ENCODE data around the gene MAN1B1.
"Not testable (repeated sequence)": the region's sequence is repeated elsewhere in the genome, so short reads cannot be mapped to it uniquely, and the experiment has no call there.

The MAN1B1 gene

DNA sequence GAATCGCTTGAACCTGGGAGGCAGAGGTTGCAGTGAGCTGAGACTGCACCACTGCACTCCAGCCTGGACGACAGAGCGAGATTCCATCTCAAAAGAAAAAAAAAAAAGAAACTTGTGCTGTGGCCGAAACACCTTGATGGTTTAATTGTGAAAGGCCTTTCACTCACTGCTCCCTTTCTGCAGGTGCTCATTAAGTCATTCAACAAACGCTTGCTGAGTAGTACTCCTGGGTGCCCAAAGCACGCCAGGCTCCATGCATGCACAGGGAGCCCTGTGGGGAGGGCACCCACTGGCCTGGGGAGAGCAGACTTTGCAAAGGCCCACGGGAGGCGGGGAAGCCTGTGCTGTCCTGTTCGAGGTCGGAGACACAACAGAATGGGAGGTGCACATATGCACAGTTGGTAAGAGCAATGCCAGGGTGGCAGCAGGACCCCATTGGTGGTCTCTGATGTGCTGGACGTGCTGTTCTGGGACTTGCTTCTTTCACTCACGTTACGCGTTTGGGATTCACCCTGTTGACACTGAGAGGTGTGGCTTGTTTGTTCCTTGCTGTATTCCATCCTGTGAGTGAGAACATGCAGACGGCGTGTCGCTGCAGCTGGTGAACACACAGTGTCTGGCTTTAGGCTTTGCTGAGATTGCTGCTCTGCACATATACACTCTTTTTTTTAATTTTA lies 29.9 kb upstream of the MAN1B1 start:
- no peak for DNase-seq (ENCODE audit: low spot score)
- TF ChIP-seq, protein P1, sequence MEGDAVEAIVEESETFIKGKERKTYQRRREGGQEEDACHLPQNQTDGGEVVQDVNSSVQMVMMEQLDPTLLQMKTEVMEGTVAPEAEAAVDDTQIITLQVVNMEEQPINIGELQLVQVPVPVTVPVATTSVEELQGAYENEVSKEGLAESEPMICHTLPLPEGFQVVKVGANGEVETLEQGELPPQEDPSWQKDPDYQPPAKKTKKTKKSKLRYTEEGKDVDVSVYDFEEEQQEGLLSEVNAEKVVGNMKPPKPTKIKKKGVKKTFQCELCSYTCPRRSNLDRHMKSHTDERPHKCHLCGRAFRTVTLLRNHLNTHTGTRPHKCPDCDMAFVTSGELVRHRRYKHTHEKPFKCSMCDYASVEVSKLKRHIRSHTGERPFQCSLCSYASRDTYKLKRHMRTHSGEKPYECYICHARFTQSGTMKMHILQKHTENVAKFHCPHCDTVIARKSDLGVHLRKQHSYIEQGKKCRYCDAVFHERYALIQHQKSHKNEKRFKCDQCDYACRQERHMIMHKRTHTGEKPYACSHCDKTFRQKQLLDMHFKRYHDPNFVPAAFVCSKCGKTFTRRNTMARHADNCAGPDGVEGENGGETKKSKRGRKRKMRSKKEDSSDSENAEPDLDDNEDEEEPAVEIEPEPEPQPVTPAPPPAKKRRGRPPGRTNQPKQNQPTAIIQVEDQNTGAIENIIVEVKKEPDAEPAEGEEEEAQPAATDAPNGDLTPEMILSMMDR (conservative IDR thresholded peaks at IDR 0.05; ENCODE audit: low read depth) = no peak
- H3K27ac ChIP-seq = peak overlapping the region; percentile 89
- ChIA-PET POLR2A (ENCODE audit: low non-redundant PET) (interaction anchor here (0.7 kb wide), 1 partner anchor 100 kb away, joined by 6 read pairs; no protein-coding TSS in a partner anchor), CTCF (interaction anchor here (2.0 to 4.9 kb wide), 2 partner anchors 7 to 10 kb away, joined by 27 to 54 read pairs; partner anchors contain the start of gene NPDC1)

DNA sequence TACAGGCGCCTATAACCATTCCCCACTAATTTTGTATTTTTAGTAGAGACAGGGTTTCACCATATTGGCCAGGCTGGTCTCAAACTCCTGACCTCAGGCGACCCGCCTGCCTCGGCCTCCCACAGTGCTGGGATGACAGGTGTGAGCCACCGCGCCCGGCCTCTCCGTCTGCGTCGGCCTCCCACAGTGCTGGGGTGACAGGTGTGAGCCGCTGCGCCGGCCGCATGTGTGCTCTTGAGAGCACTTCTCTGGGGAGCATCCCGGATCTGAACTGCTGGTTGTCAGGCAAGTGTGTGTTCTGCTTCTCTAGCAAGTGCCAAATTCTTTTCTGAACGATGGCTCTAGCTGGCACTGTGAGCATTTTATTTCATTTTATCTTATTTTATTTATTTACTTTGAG lies 29.2 kb upstream of the MAN1B1 start:
- no peak for DNase-seq (ENCODE audit: low spot score)
- H3K27ac ChIP-seq = peak overlapping the region; percentile 49
- POLR2A ChIA-PET (ENCODE audit: low non-redundant PET) = no interaction called here
- CTCF ChIA-PET = no interaction called here
- TF ChIP-seq, protein P1 (conservative IDR thresholded peaks at IDR 0.05; ENCODE audit: low read depth) = no peak

DNA sequence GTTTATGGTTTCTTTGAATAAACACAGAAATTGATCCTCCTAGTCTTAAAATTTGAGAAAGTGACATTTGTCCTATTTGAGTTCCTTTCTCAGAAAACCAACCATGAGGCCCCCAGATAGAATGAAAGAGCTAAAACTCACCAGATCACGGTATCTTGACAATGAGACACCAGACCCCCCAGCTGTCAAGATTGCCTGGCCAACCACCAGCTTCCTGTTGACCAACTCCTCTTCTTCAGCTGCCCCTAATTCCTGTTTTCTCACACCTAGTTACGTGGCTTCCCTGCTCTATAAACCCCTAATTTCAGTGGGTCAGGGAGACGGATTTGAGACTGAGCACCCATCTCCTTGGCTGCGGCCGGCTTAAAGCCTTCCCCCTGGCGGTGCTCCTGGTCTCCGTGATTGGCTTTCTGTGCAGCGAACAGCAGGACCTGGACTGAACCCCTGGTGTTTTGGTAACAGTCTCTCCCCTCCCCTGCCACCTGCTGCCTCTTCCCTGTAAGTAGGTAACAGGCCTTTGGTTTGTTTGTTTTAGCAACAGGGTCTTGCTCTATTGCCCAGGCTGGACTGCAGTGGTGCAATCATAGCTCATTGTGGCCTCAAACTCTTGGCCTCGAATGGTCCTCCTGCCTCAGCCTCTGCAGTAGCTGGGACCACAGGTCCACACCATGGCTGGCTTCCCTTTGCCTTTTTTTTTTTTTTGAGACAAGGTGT lies 28.1 kb upstream of the MAN1B1 start:
- TF ChIP-seq, protein P1 (conservative IDR thresholded peaks at IDR 0.05; ENCODE audit: low read depth) = no peak
- H3K27ac ChIP-seq = peak overlapping the region; percentile 49
- POLR2A ChIA-PET (ENCODE audit: low non-redundant PET) = interaction anchor here (0.6 to 0.7 kb wide), 2 partner anchors 26 to 232 kb away, joined by 3 to 4 read pairs; no protein-coding TSS in a partner anchor
- CTCF ChIA-PET = interaction anchor here (0.5 to 1.5 kb wide), 4 partner anchors 9 to 385 kb away, joined by 3 to 5 read pairs (median 4); no protein-coding TSS in a partner anchor
- no peak for DNase-seq (ENCODE audit: low spot score)

DNA sequence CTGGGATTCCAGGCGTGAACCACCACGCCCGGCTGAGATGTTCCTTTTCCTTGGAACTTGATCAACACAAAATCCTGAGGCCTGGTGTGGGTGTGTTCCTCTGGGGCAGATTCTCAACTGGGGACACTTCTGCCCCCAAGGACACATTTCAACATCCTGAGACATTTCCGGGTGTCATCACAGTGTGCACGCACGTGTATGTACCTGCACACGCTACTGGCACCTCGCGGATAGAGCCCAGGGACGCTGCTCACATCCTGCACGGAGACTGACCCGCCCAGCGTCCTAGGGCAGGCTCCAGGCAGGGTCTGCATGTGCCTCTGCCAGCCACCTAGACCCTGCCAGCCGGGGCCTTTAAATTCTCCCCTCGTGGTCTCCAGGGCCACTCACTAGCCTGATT lies 24.4 kb upstream of the MAN1B1 start:
- POLR2A ChIA-PET (ENCODE audit: low non-redundant PET) = no interaction called here
- CTCF ChIA-PET = interaction anchor here (3.2 to 3.5 kb wide), 2 partner anchors 13 to 34 kb away, joined by 16 to 21 read pairs; partner anchors contain the start of gene ABCA2
- peak overlapping the region; percentile 85 for H3K27ac ChIP-seq
- TF ChIP-seq, protein P1 (conservative IDR thresholded peaks at IDR 0.05; ENCODE audit: low read depth) = no peak
- no peak for DNase-seq (ENCODE audit: low spot score)

DNA sequence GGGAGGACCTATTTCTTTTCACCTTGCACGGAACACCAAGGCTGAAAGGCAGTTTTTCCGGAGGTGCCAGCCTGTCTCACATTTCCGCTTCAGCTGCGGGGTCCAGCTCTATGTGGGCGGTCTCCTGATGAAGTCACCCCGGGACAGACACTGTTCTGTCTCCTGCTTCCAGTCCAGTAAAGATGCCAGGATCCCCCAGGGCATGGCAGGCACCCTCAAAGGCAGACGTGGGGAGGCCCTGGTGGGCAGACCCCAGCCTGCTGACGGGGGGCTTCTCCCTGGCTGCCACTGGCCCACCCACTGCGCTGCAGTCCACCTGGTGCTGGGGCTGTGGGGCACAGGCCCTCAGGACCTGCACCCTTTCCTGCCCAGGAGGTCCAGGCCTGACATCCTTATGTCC lies 24.0 kb upstream of the MAN1B1 start:
- DNase-seq (ENCODE audit: low spot score); POLR2A ChIA-PET (ENCODE audit: low non-redundant PET): not testable (repeated sequence)
- H3K27ac ChIP-seq = peak overlapping the region; percentile 85
- CTCF ChIA-PET = interaction anchor here (1.5 to 3.5 kb wide), 5 partner anchors 9 to 52 kb away, joined by 6 to 54 read pairs (median 21); partner anchors contain the start of genes ABCA2 and ENTPD2

DNA sequence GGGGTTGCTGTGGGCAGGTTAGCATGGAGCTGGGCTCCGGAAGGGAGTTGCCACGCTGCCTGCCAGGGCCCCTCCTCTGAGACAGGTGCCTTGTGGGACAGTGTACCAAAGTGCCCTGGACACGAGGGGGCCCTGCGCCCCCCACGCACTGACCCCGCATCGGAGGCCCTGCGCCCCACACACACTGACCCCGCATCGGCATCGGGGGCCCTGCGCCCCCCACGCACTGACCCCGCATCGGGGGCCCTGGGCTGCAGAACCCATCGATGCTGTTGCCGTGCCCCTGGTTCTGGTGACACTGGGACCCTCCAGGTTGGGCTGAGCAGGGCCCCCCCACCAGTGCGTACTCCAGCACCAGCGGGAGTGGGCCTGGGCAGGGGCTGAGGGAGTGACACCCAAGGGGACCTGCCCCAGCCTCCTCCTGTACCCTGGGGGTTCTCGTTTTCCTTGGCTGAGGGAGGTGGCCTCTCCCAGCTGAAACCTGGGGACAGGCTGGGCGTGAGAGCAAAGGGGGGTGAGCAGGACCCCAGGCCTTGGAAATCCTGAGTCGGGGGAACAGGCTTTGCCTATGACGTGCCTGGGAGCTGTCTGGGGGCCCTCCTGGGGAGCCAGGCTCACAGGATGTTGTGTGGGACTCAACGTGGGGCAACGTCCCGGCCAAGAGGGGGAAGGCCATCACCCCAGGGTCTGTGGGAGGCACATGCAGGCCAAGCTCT lies 23.3 kb upstream of the MAN1B1 start:
- ChIA-PET CTCF (interaction anchor here (0.6 to 3.5 kb wide), 30 partner anchors 9 to 286 kb away, joined by 3 to 54 read pairs (median 4); partner anchors contain the start of genes ABCA2, ENTPD2, MAN1B1 and NPDC1), POLR2A (ENCODE audit: low non-redundant PET) (interaction anchor here (0.6 kb wide), 1 partner anchor 10 kb away, joined by 3 read pairs; the partner anchor contains the start of gene ENTPD2)
- no peak for DNase-seq (ENCODE audit: low spot score)
- peak overlapping the region; percentile 85 for H3K27ac ChIP-seq
- TF ChIP-seq, protein P1 (conservative IDR thresholded peaks at IDR 0.05; ENCODE audit: low read depth) = no peak

Data from RWPE1 (cell line).